Dermis lymphatic vessel endothelial cell (primary cell): ENCODE measurements around the gene CCDC134. TPM values are rescaled to one million over a fixed set of nuclear protein-coding genes. Genes with fewer than 3 reads are reported as not detected.

ENCODE experiments used
- total RNA-seq: library from RNA; depleted of rRNA; stranded (reverse); fragments of >200 nt; gene quantifications from 2 replicates; pipeline ENCODE4 v1.2.1, GENCODE V29; 2014

CCDC134 gene
- total RNA-seq = 2.4 and 4.7 TPM in 2 replicates

DNA sequence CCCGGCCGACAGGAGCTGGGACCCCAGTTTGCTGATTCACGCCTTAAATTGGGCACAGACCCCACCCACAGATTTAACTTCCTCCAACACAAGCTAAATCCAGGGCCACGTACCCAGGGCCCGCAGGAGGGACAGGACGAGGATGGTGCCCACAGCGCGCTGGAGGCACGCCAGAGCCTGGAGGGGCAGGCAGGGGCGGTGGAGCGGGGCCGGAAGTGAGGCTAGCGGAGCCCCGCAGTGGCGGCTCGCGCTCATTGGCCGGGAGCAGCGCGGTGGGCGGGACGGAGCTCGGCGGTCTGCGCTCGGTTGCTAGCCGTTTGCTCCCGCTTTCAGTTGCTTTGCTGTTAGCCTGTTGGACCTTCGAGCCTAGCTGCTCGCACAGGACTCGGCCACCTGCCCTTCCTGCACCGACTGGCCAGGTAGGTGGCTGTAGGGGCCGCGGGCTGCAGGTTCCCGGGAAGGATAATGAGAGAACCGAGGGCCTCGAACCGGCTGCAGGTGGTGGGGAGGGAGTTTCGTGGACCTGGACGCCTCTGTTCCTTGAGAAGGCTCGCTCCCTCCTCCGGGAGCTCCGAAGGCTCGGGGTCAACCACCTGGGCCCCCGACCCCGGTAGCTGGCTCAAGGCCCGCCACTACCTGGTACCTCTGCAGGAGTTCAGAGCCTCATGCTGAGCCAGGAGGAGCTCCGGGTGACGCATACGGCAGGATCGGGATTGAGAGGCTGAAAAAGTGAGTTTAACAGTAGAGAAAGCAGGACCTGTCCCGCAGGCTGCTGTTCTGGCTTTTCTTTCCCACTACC lies at the start of gene CCDC134:
Gene CCDC134 (plus strand): TSS at position 332 of the 799 bp plus-strand sequence. CDS start 8,212 bp downstream, outside the sequence.

DNA sequence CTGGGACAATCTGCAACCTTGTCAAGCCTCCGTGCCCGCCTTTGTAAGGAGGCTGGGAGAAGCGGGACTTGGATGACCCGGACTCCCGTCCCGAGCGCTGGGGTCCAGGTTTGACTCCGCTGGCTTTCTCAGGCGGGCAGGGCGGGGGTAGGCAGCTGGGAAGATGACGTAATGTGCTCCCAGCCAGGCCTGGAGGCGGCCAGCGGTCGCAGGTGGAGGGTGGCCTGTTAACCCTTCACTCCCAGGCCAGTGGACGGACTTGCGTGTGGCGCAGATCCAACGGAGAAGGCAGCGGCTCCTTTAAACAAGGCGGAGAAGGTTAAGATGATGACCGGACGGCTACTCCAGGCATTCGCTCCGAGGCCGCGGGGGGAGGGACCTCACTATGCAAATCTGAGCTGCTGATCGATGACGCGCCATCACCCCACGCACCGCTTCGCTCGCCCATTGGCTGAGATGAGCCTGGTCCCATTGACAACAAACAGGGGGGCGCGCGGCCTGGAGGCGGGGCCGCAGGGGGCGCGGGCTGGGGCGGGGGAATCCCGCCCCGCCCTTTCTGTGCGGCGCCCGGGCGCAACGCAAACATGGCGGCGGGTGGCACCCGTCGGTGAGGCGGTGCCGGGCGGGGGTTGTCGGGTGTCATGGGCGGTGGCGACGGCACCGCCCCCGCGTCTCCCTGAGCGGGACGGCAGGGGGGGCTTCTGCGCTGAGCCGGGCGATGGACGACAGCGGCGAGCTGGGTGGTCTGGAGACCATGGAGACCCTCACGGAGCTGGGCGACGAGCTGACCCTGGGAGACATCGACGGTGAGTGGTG lies 32.3 kb downstream of the CCDC134 start, which contains the start of gene SREBF2:
Gene SREBF2 (plus strand): TSS at position 553 of the 816 bp plus-strand sequence. CDS start 166 bp downstream, at position 719.

Other genes starting within 250 kb of the CCDC134 start
- not detected in 2 replicates for gene CSDC2, start 239.7 kb upstream of the CCDC134 start, total RNA-seq
- 3.0 and 3.7 TPM in 2 replicates for gene PMM1, start 210.8 kb upstream of the CCDC134 start, total RNA-seq
- 9.6 and 12.4 TPM in 2 replicates for gene DESI1, start 179.6 kb upstream of the CCDC134 start, total RNA-seq
- 291 and 343 TPM in 2 replicates for gene XRCC6, start 179.4 kb upstream of the CCDC134 start, total RNA-seq
- gene SNU13, start 111.8 kb upstream of the CCDC134 start, total RNA-seq = 76.0 and 79.2 TPM in 2 replicates
- gene MEI1, start 101.2 kb upstream of the CCDC134 start, total RNA-seq = 0.98 and 3.5 TPM in 2 replicates
- 31.3 and 42.9 TPM in 2 replicates for gene SREBF2, start 32.4 kb downstream of the CCDC134 start, total RNA-seq
- not detected in 2 replicates for gene SHISA8, start 114.4 kb downstream of the CCDC134 start, total RNA-seq
- under 0.01 and 0.09 TPM in 2 replicates for gene TNFRSF13C, start 126.1 kb downstream of the CCDC134 start, total RNA-seq
- gene CENPM, start 146.5 kb downstream of the CCDC134 start, total RNA-seq = 5.3 and 5.6 TPM in 2 replicates
- gene SEPTIN3, start 168.8 kb downstream of the CCDC134 start, total RNA-seq = 0.09 and 0.11 TPM in 2 replicates
- gene WBP2NL, start 198.1 kb downstream of the CCDC134 start, total RNA-seq = 0.11 TPM in 1 of 2 replicates, not detected in the other